PC-9 (cell line): Measurements from ENCODE around the gene USP7. TPM values are rescaled to one million over a fixed set of nuclear protein-coding genes. Genes with fewer than 3 reads are reported as not detected.

Experiments
- BruUV-seq: library from RNA; stranded (reverse); fragments of 400-500 nt; replicated peaks from 2 replicates; lab custom pipeline; 2021; lab: Mats Ljungman, UMichigan
- CTCF ChIA-PET: fragments of 300-600 bp; sonication (Branson Sonifier 250); formaldehyde crosslinking; loops from one replicate; lab custom pipeline; 2022; ENCODE audit warnings: antibody characterized with exemption; lab: Charles Lee
- POLR2A ChIA-PET: fragments of 300-600 bp; sonication (Branson Sonifier 250); formaldehyde crosslinking; loops from one replicate; lab custom pipeline; 2022; ENCODE audit warnings: antibody characterized with exemption; ENCODE audit not compliant: unreplicated experiment; lab: Charles Lee
- DNase-seq, 2 experiments: peaks; one replicate each; pipeline versions ENCODE4 v3.0.0 to v3.0.0-alpha.2; 2015 to 2022; ENCODE audit warnings: mixed read lengths in 1 of 2
- H2AFZ ChIP-seq: fragments of 200-600 bp; sonication (generic); 2 replicates; pipeline ENCODE4 v1.8.1; 2017; ENCODE audit warnings: antibody characterized with exemption
- H3F3A ChIP-seq: fragments of 200-600 bp; sonication (generic); 2 replicates; pipeline ENCODE4 v1.8.1; 2017; ENCODE audit warnings: antibody characterized with exemption, mild to moderate bottlenecking, low read depth; ENCODE audit not compliant: insufficient read depth
- H3K27ac ChIP-seq: fragments of 200-600 bp; sonication (generic); 2 replicates; pipeline ENCODE4 v1.6.1; 2016; ENCODE audit warnings: mixed run types
- H3K27me3 ChIP-seq: fragments of 200-600 bp; sonication (generic); 2 replicates; pipeline ENCODE4 v1.6.1; 2016; ENCODE audit warnings: low read depth, mixed run types; ENCODE audit not compliant: insufficient read depth
- H3K36me3 ChIP-seq: fragments of 200-600 bp; sonication (generic); 2 replicates; pipeline ENCODE4 v1.6.1; 2016; ENCODE audit warnings: low read depth, mixed run types
- H3K4me1 ChIP-seq: fragments of 200-600 bp; sonication (generic); replicated peaks from 2 replicates; pipeline ENCODE4 v1.6.1; 2016; ENCODE audit warnings: mixed run types; ENCODE audit not compliant: insufficient read depth
- H3K4me2 ChIP-seq: fragments of 200-600 bp; sonication (generic); 2 replicates; pipeline ENCODE4 v1.6.1; 2017; ENCODE audit warnings: mixed run types
- H3K4me3 ChIP-seq: fragments of 200-600 bp; sonication (generic); 2 replicates; pipeline ENCODE4 v1.6.1; 2016; ENCODE audit warnings: mixed run types
- H3K79me2 ChIP-seq: fragments of 200-600 bp; sonication (generic); 2 replicates; pipeline ENCODE4 v1.6.1; 2017; ENCODE audit warnings: low read depth, mixed run types
- H3K9me2 ChIP-seq: fragments of 200-600 bp; sonication (generic); 2 replicates; pipeline ENCODE4 v1.8.1; 2017; ENCODE audit warnings: mild to moderate bottlenecking; ENCODE audit not compliant: insufficient read depth
- H3K9me3 ChIP-seq: fragments of 200-600 bp; sonication (generic); 2 replicates; pipeline ENCODE4 v1.8.1; 2016; ENCODE audit warnings: low read depth; ENCODE audit not compliant: insufficient read depth
- H4K20me1 ChIP-seq: fragments of 200-600 bp; sonication (generic); 2 replicates; pipeline ENCODE4 v1.8.1; 2017; ENCODE audit not compliant: insufficient read depth
- EZH2 ChIP-seq: fragments of 200-600 bp; sonication (generic); IDR thresholded peaks from 2 replicates; pipeline ENCODE4 v1.8.0; 2017; ENCODE audit warnings: antibody characterized with exemption, low read depth
- intact Hi-C: fragments of 100-400 bp; cut with micrococcal nuclease; formaldehyde crosslinking; loops from one replicate; pipeline ENCODE4 v1.10.0; 2022; ENCODE audit not compliant: unreplicated experiment
- total RNA-seq: library from RNA; stranded (reverse); gene quantifications from 2 replicates; pipeline ENCODE4 v1.2.3, GENCODE V29; 2021
- TF ChIP-seq, protein P1 (sequence below): fragments of 200-600 bp; sonication (generic); conservative IDR thresholded peaks from 2 replicates; pipeline ENCODE4 v1.6.1; 2017; ENCODE audit warnings: mixed run types, antibody characterized with exemption, mild to moderate bottlenecking, moderate library complexity

Gene USP7
- total RNA-seq, 1 experiment from 2014 or later = 167 TPM

DNA sequence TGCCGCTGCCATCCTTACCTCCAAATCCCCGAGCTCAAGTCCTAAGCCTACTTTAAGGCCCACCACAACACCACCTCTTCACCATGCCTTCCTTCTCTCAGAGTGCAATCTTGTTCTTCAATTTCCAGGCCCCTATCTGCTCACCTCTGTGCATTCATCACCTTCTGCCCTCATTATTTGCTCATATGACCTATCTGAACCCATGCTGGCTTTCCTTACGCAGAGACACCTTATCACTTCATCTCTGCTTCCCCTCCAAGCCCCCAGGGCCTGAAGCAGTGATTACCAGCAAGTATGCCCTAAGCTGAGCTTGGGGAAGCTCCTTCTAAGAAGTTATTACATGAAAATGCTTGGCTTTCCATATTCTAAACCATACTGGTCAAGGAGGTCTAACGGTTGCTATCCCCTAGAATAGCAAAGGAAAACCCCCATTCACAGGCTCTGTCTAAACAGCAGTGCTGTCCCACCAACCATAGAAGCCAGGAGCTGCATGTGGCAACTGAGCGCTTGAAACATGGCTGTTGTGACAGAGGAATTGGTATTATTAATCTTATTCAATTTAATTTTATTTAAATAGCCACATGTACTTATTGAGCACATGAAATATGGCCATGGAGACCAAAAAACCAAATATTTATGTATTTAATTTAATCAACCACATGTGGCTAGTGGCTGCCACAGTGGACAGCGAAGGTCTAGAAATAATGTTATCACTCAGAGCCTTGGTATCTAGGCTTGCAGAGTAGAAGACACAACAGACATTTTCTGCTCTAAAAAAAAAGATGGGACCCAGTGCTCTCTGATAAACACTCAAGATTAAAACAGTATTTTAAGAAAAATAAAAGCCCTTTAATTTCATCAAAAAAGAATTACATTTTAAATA, 13.9 kb downstream of the USP7 start:
- Histone ChIP-seq H3K4me2 (no peak overlapping the region), H3F3A (no peaks in the 10 kb centered on the region), H3K27ac (no peak overlapping the region), H3K27me3 (no peaks in the 10 kb centered on the region), H2AFZ (no peak overlapping the region), H3K36me3 (no peaks in the 10 kb centered on the region), H3K9me2 (no peaks in the 10 kb centered on the region), H3K4me1 (peaks cover 5% of the 10 kb centered on the region), H3K79me2 (peaks cover 95% of the 10 kb centered on the region), H4K20me1 (peaks cover 89% of the 10 kb centered on the region), H3K4me3 (no peak overlapping the region), H3K9me3 (no peaks in the 10 kb centered on the region)
- ChIA-PET POLR2A (no interaction called here), CTCF (no interaction called here)
- no TSS peak for BruUV-seq
- intact Hi-C loops = no loop called here
- TF ChIP-seq EZH2 = no peak
- TF ChIP-seq, protein P1, sequence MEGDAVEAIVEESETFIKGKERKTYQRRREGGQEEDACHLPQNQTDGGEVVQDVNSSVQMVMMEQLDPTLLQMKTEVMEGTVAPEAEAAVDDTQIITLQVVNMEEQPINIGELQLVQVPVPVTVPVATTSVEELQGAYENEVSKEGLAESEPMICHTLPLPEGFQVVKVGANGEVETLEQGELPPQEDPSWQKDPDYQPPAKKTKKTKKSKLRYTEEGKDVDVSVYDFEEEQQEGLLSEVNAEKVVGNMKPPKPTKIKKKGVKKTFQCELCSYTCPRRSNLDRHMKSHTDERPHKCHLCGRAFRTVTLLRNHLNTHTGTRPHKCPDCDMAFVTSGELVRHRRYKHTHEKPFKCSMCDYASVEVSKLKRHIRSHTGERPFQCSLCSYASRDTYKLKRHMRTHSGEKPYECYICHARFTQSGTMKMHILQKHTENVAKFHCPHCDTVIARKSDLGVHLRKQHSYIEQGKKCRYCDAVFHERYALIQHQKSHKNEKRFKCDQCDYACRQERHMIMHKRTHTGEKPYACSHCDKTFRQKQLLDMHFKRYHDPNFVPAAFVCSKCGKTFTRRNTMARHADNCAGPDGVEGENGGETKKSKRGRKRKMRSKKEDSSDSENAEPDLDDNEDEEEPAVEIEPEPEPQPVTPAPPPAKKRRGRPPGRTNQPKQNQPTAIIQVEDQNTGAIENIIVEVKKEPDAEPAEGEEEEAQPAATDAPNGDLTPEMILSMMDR = no peak
- no peak for DNase-seq

DNA sequence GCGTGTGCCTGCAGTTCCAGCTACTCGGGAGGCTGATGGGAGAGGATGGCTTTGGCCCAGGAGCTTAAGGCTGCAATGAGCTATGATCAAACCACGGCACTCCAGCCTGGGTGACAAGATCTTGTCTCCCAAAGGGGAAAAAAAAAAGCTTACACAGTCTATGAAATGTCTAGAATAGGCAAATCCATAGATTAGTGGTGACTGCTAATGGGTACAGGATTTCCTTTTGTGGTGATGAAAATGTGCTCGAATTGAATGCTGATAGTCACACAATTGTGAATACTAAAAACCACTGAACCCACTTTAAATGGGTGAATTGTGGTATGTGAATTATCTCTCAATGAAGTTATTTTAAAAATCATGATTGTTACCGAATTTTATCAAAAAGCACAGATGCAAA, 14.9 kb downstream of the USP7 start:
- peaks cover 92% of the 10 kb centered on the region for H4K20me1 ChIP-seq
- H3K36me3 ChIP-seq = no peaks in the 10 kb centered on the region
- no TSS peak for BruUV-seq
- H3K4me1 ChIP-seq = peaks cover 5% of the 10 kb centered on the region
- H3K9me2 ChIP-seq = no peaks in the 10 kb centered on the region
- H3K27me3 ChIP-seq = no peaks in the 10 kb centered on the region
- H3K4me3 ChIP-seq = no peak overlapping the region
- H3K27ac ChIP-seq = no peak overlapping the region
- CTCF ChIA-PET = no interaction called here
- intact Hi-C loops = no loop called here
- POLR2A ChIA-PET = no interaction called here
- peaks cover 96% of the 10 kb centered on the region for H3K79me2 ChIP-seq
- H3K9me3 ChIP-seq = no peaks in the 10 kb centered on the region
- no peak overlapping the region for H2AFZ ChIP-seq
- H3K4me2 ChIP-seq = no peak overlapping the region
- no peaks in the 10 kb centered on the region for H3F3A ChIP-seq
- no peak for TF ChIP-seq EZH2
- TF ChIP-seq, protein P1 = no peak
- no peak for DNase-seq

DNA sequence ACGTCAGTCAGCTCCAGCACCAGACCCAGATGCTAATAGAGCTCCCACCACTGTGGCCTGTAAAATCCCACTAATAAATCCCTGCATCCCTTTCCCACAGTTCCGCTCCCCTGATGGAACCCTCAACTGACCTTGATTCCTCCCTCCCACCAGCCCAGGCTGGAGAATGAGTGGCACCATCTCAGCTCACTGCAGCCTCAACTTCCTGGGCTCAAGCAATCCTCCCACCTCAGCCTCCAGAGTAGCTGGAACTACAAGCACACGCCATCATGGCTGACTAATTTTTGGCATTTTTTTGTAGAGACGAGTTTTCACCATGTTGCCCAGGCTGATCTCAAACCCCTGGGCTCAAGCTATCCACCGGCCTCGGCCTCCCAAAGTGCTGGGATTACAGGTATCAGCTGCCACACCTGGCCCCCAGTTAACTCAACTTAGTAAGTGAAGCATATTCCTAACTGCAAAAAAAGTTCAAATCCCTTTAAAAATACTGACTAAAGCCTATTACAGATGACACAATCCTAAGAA, 15.6 kb downstream of the USP7 start:
- H2AFZ ChIP-seq = no peak overlapping the region
- peaks cover 98% of the 10 kb centered on the region for H4K20me1 ChIP-seq
- H3F3A ChIP-seq = no peaks in the 10 kb centered on the region
- no peak overlapping the region for H3K4me2 ChIP-seq
- intact Hi-C loops = no loop called here
- peaks cover 100% of the 10 kb centered on the region for H3K79me2 ChIP-seq
- BruUV-seq = no TSS peak
- no peak overlapping the region for H3K27ac ChIP-seq
- no peaks in the 10 kb centered on the region for H3K9me3 ChIP-seq
- no peak for DNase-seq
- no peaks in the 10 kb centered on the region for H3K36me3 ChIP-seq
- no peak overlapping the region for H3K4me3 ChIP-seq
- peaks cover 5% of the 10 kb centered on the region for H3K4me1 ChIP-seq
- ChIA-PET POLR2A (no interaction called here), CTCF (no interaction called here)
- no peaks in the 10 kb centered on the region for H3K27me3 ChIP-seq
- no peaks in the 10 kb centered on the region for H3K9me2 ChIP-seq
- TF ChIP-seq EZH2 = no peak
- TF ChIP-seq, protein P1 = no peak
